ENCODE data around the gene LEF1. TPM values are rescaled to one million over a fixed set of nuclear protein-coding genes. Genes with fewer than 3 reads are reported as not detected.

Gene LEF1
- total and polyA plus RNA-seq, 2 experiments from 2014 or later, result 0.50 to 0.73 TPM

GRCh38 chr4:108043526-108043925 is 125.2 kb downstream of the LEF1 start (continued):
- TF ChIP-seq CTCF (conservative IDR thresholded peaks at IDR 0.05; ENCODE audit: low read depth in 2 of 2) (no peak), POLR2AphosphoS5 (IDR thresholded peaks at IDR 0.05; ENCODE audit: low read depth) (no peak), CREB1 (CRISPR knock-in tag; IDR thresholded peaks at IDR 0.05; ENCODE audit: low read depth) (no peak), JUNB (IDR thresholded peaks at IDR 0.05; ENCODE audit: unreplicated experiment) (no peak)

- H3K36me3 ChIP-seq (ENCODE audit: insufficient read depth), result no peaks in the 10 kb centered on the region
- Mint-ChIP-seq H3K4me3 (no peak overlapping the region), H3K27me3 (ENCODE audit: insufficient read depth, low read depth, poor library complexity) (peaks cover 5% of the 10 kb centered on the region), H3K27ac (no peak overlapping the region), H3K4me1 (peaks cover 7% of the 10 kb centered on the region; the same call in 1 of the 3 replicates), H3K36me3 (ENCODE audit: low read depth) (no peaks in the 10 kb centered on the region), H3K9me3 (0 out of 3 replicates have a peak, but pooled peaks cover 2% of the 10 kb centered on the region)
- ATAC-seq, result no peak
- H2AFZ ChIP-seq, result no peak overlapping the region
- no peak overlapping the region for H3K4me3 ChIP-seq
- H3K9me2 ChIP-seq (ENCODE audit: insufficient read depth), result no peaks in the 10 kb centered on the region
- no peaks in the 10 kb centered on the region for H3K79me2 ChIP-seq (replicated peaks; ENCODE audit: insufficient read depth)
- TF ChIP-seq POLR2AphosphoS5 (IDR thresholded peaks at IDR 0.05; ENCODE audit: low read depth) (no peak), CTCF (conservative IDR thresholded peaks at IDR 0.05; ENCODE audit: low read depth in 2 of 2) (peak; percentile 10 to 45; a peak in 2 of 4 replicates)
- no peak for DNase-seq (ENCODE audit: low spot score)
- no peaks in the 10 kb centered on the region for H3K27me3 ChIP-seq (ENCODE audit: insufficient read depth)
- H3K4me1 ChIP-seq (ENCODE audit: insufficient read depth), result no peaks in the 10 kb centered on the region
- H3K4me2 ChIP-seq, result no peak overlapping the region
- H4K20me1 ChIP-seq (replicated peaks; ENCODE audit: insufficient read depth), result no peaks in the 10 kb centered on the region
- H3F3A ChIP-seq (replicated peaks; ENCODE audit: low read depth), result no peaks in the 10 kb centered on the region
- H3K27ac ChIP-seq (ENCODE audit: low read depth), result no peak overlapping the region
Observed at GRCh38 chr4:108042927-108043326, 125.8 kb downstream of the LEF1 start.

- no peak for DNase-seq (ENCODE audit: low spot score)
- Mint-ChIP-seq H3K4me3 (no peak overlapping the region), H3K9me3 (0 out of 3 replicates have a peak, but pooled peaks cover 2% of the 10 kb centered on the region), H3K36me3 (ENCODE audit: low read depth) (peaks cover 17% of the 10 kb centered on the region), H3K27ac (no peak overlapping the region), H3K4me1 (peaks cover 6% of the 10 kb centered on the region; the same call in 2 of the 3 replicates), H3K27me3 (ENCODE audit: insufficient read depth, low read depth, poor library complexity) (peaks cover 6% of the 10 kb centered on the region)
- Histone ChIP-seq H3K4me3 (no peak overlapping the region), H3K9me2 (ENCODE audit: insufficient read depth) (no peaks in the 10 kb centered on the region), H3K4me1 (ENCODE audit: insufficient read depth) (no peaks in the 10 kb centered on the region), H3K27me3 (ENCODE audit: insufficient read depth) (no peaks in the 10 kb centered on the region), H3K36me3 (ENCODE audit: insufficient read depth) (peaks cover 4% of the 10 kb centered on the region), H3K4me2 (no peak overlapping the region), H3K27ac (ENCODE audit: low read depth) (no peak overlapping the region), H3F3A (replicated peaks; ENCODE audit: low read depth) (no peaks in the 10 kb centered on the region), H3K79me2 (replicated peaks; ENCODE audit: insufficient read depth) (no peaks in the 10 kb centered on the region), H2AFZ (no peak overlapping the region), H4K20me1 (replicated peaks; ENCODE audit: insufficient read depth) (no peaks in the 10 kb centered on the region; the same call in 1 of the 2 replicates)
- no peak for ATAC-seq
- no peak for TF ChIP-seq EZH2phosphoT487 (IDR thresholded peaks at IDR 0.05; ENCODE audit: unreplicated experiment)
Observed at GRCh38 chr4:108037884-108038283, 130.8 kb downstream of the LEF1 start.

All from GM23338 (cell line).